Large intestine (tissue), 3 donors: ENCODE measurements around the gene TTLL5. TPM values are rescaled to one million over a fixed set of nuclear protein-coding genes. Genes with fewer than 3 reads are reported as not detected.

ENCODE experiments used
- DNase-seq, 2 donors: peaks; one replicate each; pipeline versions ENCODE4 v3.0.0 to v3.0.0-alpha.2; 2013
- H3K27ac ChIP-seq: one replicate; pipeline ENCODE4 v1.5.1; 2013; ENCODE audit warnings: low read length
- H3K27me3 ChIP-seq: 2 replicates; pipeline ENCODE4 v1.6.1; 2013; ENCODE audit warnings: low read length; ENCODE audit not compliant: control insufficient read depth, insufficient read depth
- H3K36me3 ChIP-seq: 2 replicates; pipeline ENCODE4 v1.6.1; 2013; ENCODE audit warnings: low read length; ENCODE audit not compliant: control insufficient read depth, insufficient read depth
- H3K4me1 ChIP-seq: one replicate; pipeline ENCODE4 v1.6.1; 2013; ENCODE audit warnings: low read length; ENCODE audit not compliant: control insufficient read depth, insufficient read depth
- H3K4me3 ChIP-seq: one replicate; pipeline ENCODE4 v1.5.1; 2013; ENCODE audit warnings: low read length
- H3K9me3 ChIP-seq: one replicate; pipeline ENCODE4 v1.6.1; 2013; ENCODE audit warnings: mild to moderate bottlenecking, low read depth, low read length, moderate library complexity; ENCODE audit not compliant: control insufficient read depth
- WGBS: methylation state at CpG from one replicate; pipeline ENCODE4 v1.1.5; 2013; ENCODE audit warnings: low lambda C conversion rate; ENCODE audit not compliant: insufficient coverage; 5-methylcytosine and 5-hydroxymethylcytosine counted together
- polyA plus RNA-seq: library from polyadenylated mRNA; unstranded; fragments of 120-200 nt; gene quantifications from one replicate; pipeline ENCODE4 v1.2.1, GENCODE V29; 2013

TTLL5 gene
- polyA plus RNA-seq, 1 donor, result 15.2 TPM

GRCh38 chr14:75726321-75726720 is 65.3 kb downstream of the TTLL5 start:
- no peak overlapping the region for H3K27ac ChIP-seq
- H3K4me3 ChIP-seq, result no peak overlapping the region
- 86% methylated on average over 1 of the region's 1 CpG for WGBS
- no peaks in the 10 kb centered on the region for H3K27me3 ChIP-seq
- DNase-seq, result peak; percentile 28 to 67
- H3K9me3 ChIP-seq, result no peaks in the 10 kb centered on the region
- peaks cover 15% of the 10 kb centered on the region for H3K36me3 ChIP-seq
- H3K4me1 ChIP-seq, result no peaks in the 10 kb centered on the region

GRCh38 chr14:75727124-75727523 is 66.1 kb downstream of the TTLL5 start:
- H3K27me3 ChIP-seq, result no peaks in the 10 kb centered on the region
- DNase-seq, result no peak
- no peaks in the 10 kb centered on the region for H3K9me3 ChIP-seq
- H3K4me1 ChIP-seq, result no peaks in the 10 kb centered on the region
- H3K36me3 ChIP-seq, result peaks cover 13% of the 10 kb centered on the region
- H3K4me3 ChIP-seq, result no peak overlapping the region
- no peak overlapping the region for H3K27ac ChIP-seq
- 92% methylated on average over 2 of the region's 3 CpGs for WGBS

- DNase-seq, result no peak
- no CpG with 5 or more reads among the region's 3 CpGs for WGBS
- Histone ChIP-seq H3K36me3 (peaks cover 9% of the 10 kb centered on the region), H3K27me3 (no peaks in the 10 kb centered on the region), H3K9me3 (no peaks in the 10 kb centered on the region), H3K27ac (no peak overlapping the region), H3K4me3 (no peak overlapping the region), H3K4me1 (peaks cover 3% of the 10 kb centered on the region)
Measured at GRCh38 chr14:75732888-75733287, 71.8 kb downstream of the TTLL5 start.

- no peak overlapping the region for H3K4me3 ChIP-seq
- H3K4me1 ChIP-seq, result peaks cover 3% of the 10 kb centered on the region
- peak overlapping the region; percentile 60 for H3K27ac ChIP-seq
- peak; percentile 24 to 68 for DNase-seq
- no peaks in the 10 kb centered on the region for H3K9me3 ChIP-seq
- H3K36me3 ChIP-seq, result peaks cover 12% of the 10 kb centered on the region
- WGBS, result no CpG with 5 or more reads among the region's 3 CpGs
- H3K27me3 ChIP-seq, result no peaks in the 10 kb centered on the region
Measured at GRCh38 chr14:75734854-75735253, 73.8 kb downstream of the TTLL5 start.

- Histone ChIP-seq H3K4me1 (peaks cover 3% of the 10 kb centered on the region), H3K36me3 (peaks cover 12% of the 10 kb centered on the region), H3K27me3 (no peaks in the 10 kb centered on the region), H3K27ac (no peak overlapping the region), H3K4me3 (no peak overlapping the region), H3K9me3 (no peaks in the 10 kb centered on the region)
- DNase-seq, result no peak
Measured at GRCh38 chr14:75736845-75737485, 75.9 kb downstream of the TTLL5 start.

- Histone ChIP-seq H3K27me3 (no peaks in the 10 kb centered on the region), H3K36me3 (peaks cover 8% of the 10 kb centered on the region), H3K4me1 (peaks cover 3% of the 10 kb centered on the region), H3K27ac (no peak overlapping the region), H3K4me3 (no peak overlapping the region), H3K9me3 (no peaks in the 10 kb centered on the region)
- 100% methylated on average over 1 of the region's 3 CpGs for WGBS
- no peak for DNase-seq
Measured at GRCh38 chr14:75738192-75738591, 77.1 kb downstream of the TTLL5 start.

GRCh38 chr14:75742867-75743266 is 81.8 kb downstream of the TTLL5 start:
- no peaks in the 10 kb centered on the region for H3K27me3 ChIP-seq
- WGBS, result no CpG with 5 or more reads among the region's 2 CpGs
- H3K27ac ChIP-seq, result no peak overlapping the region
- peaks cover 19% of the 10 kb centered on the region for H3K36me3 ChIP-seq
- H3K4me3 ChIP-seq, result no peak overlapping the region
- H3K4me1 ChIP-seq, result no peaks in the 10 kb centered on the region
- H3K9me3 ChIP-seq, result peaks cover 8% of the 10 kb centered on the region
- DNase-seq, result no peak

GRCh38 chr14:75747899-75748298 is 86.9 kb downstream of the TTLL5 start:
- H3K9me3 ChIP-seq, result peaks cover 8% of the 10 kb centered on the region
- no peaks in the 10 kb centered on the region for H3K27me3 ChIP-seq
- H3K36me3 ChIP-seq, result peaks cover 15% of the 10 kb centered on the region
- 82% methylated on average over 2 of the region's 2 CpGs for WGBS
- no peak overlapping the region for H3K27ac ChIP-seq
- no peaks in the 10 kb centered on the region for H3K4me1 ChIP-seq
- no peak overlapping the region for H3K4me3 ChIP-seq
- DNase-seq, result no peak

- no CpG with 5 or more reads among the region's 1 CpG for whole genome bisulfite sequencing
- Histone ChIP-seq H3K9me3 (peaks cover 8% of the 10 kb centered on the region), H3K4me1 (no peaks in the 10 kb centered on the region), H3K27me3 (no peaks in the 10 kb centered on the region), H3K27ac (no peak overlapping the region), H3K36me3 (peaks cover 13% of the 10 kb centered on the region), H3K4me3 (no peak overlapping the region)
- no peak for DNase-seq
Measured at GRCh38 chr14:75748336-75748735, 87.3 kb downstream of the TTLL5 start.

GRCh38 chr14:75751296-75751695 is 90.2 kb downstream of the TTLL5 start:
- Histone ChIP-seq H3K27ac (no peak overlapping the region), H3K4me1 (no peaks in the 10 kb centered on the region), H3K36me3 (peaks cover 5% of the 10 kb centered on the region), H3K4me3 (no peak overlapping the region), H3K27me3 (no peaks in the 10 kb centered on the region), H3K9me3 (peaks cover 7% of the 10 kb centered on the region)
- 100% methylated on average over 1 of the region's 5 CpGs for WGBS
- no peak for DNase-seq

- peaks cover 2% of the 10 kb centered on the region for H3K9me3 ChIP-seq
- H3K27me3 ChIP-seq, result no peaks in the 10 kb centered on the region
- H3K27ac ChIP-seq, result no peak overlapping the region
- DNase-seq, result no peak
- WGBS, result 100% methylated on average over 1 of the region's 3 CpGs
- H3K4me3 ChIP-seq, result no peak overlapping the region
- H3K36me3 ChIP-seq, result no peaks in the 10 kb centered on the region
- no peaks in the 10 kb centered on the region for H3K4me1 ChIP-seq
Measured at GRCh38 chr14:75752086-75752485, 91.0 kb downstream of the TTLL5 start.
